ENCODE measurements around the gene ACTL8. TPM values are rescaled to one million over a fixed set of nuclear protein-coding genes. Genes with fewer than 3 reads are reported as not detected.

ACTL8 gene
- polyA plus RNA-seq, 1 donor (not counting 4 experiments of a cell fraction or from before 2014, with no cell fraction given): not detected

DNA sequence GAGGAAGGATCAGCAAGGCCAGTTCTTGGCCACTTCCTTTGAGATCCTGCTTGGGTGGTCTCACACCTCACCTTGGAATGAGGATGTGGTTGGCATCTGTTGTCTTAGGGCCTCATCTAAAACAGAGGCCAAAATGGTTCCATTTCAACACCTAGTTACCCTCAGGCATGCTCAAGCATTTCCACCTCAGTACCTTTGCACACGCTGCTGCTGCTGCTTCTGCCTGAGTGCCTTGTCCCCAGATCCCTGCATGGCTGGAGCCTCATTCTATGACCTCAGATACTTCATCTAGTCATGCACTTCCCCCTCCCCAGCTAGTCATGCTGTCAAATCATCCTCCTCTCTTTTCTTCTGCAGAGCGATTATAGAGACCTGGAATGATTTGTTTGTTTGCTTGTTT, 86.8 kb downstream of the ACTL8 start:
- Histone ChIP-seq H3K4me2 (ENCODE audit: control insufficient read depth, extremely low read depth, insufficient read depth, low read depth, low read length) (no peak overlapping the region), H3K9me3 (ENCODE audit: control insufficient read depth, low read depth, low read length) (no peaks in the 10 kb centered on the region), H4K20me1 (ENCODE audit: control insufficient read depth, extremely low read depth, insufficient read depth, low read length) (no peaks in the 10 kb centered on the region), H3K9ac (ENCODE audit: control insufficient read depth, extremely low read depth, insufficient read depth, low read length) (no peak overlapping the region), H3K4me1 (ENCODE audit: control insufficient read depth, extremely low read depth, insufficient read depth, low read length) (no peaks in the 10 kb centered on the region), H3K79me2 (ENCODE audit: control insufficient read depth, insufficient read depth, low read length) (no peaks in the 10 kb centered on the region), H2AFZ (ENCODE audit: control insufficient read depth, low read length) (no peak overlapping the region), H3K27ac (ENCODE audit: control insufficient read depth, insufficient read depth, low read length) (no peak overlapping the region), H3K9me1 (ENCODE audit: control insufficient read depth, extremely low read depth, insufficient read depth, low read length) (no peaks in the 10 kb centered on the region), H3K36me3 (ENCODE audit: control insufficient read depth in 2 of 2, extremely low read depth in 1 of 2, insufficient read depth in 2 of 2, low read length in 2 of 2) (no peaks in the 10 kb centered on the region), H3K4me3 (ENCODE audit: control insufficient read depth in 2 of 3, extremely low read depth in 1 of 3, insufficient read depth in 2 of 3, low read depth in 1 of 3, low read length in 3 of 3) (no peak overlapping the region), H3K27me3 (ENCODE audit: control insufficient read depth, extremely low read depth, insufficient read depth, low read length) (no peaks in the 10 kb centered on the region)
- dilution Hi-C loops (cut with MboI; ENCODE audit: extremely low pct_ligation_motif_present, low sequenced_read_pairs): no loop called here
- no peak for TF ChIP-seq EZH2 (IDR thresholded peaks at IDR 0.05; ENCODE audit: low read length)
- TF ChIP-seq, protein P1, sequence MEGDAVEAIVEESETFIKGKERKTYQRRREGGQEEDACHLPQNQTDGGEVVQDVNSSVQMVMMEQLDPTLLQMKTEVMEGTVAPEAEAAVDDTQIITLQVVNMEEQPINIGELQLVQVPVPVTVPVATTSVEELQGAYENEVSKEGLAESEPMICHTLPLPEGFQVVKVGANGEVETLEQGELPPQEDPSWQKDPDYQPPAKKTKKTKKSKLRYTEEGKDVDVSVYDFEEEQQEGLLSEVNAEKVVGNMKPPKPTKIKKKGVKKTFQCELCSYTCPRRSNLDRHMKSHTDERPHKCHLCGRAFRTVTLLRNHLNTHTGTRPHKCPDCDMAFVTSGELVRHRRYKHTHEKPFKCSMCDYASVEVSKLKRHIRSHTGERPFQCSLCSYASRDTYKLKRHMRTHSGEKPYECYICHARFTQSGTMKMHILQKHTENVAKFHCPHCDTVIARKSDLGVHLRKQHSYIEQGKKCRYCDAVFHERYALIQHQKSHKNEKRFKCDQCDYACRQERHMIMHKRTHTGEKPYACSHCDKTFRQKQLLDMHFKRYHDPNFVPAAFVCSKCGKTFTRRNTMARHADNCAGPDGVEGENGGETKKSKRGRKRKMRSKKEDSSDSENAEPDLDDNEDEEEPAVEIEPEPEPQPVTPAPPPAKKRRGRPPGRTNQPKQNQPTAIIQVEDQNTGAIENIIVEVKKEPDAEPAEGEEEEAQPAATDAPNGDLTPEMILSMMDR (optimal IDR thresholded peaks at IDR 0.05 in 1 of 3, IDR thresholded peaks at IDR 0.05 in 1 of 3, conservative IDR thresholded peaks at IDR 0.05 in 1 of 3; ENCODE audit: extremely low read depth in 1 of 3, insufficient read depth in 2 of 3, low read length in 3 of 3): no peak
- DNase-seq (ENCODE audit: low read depth, low spot score): no peak
- no peak for FAIRE-seq

DNA sequence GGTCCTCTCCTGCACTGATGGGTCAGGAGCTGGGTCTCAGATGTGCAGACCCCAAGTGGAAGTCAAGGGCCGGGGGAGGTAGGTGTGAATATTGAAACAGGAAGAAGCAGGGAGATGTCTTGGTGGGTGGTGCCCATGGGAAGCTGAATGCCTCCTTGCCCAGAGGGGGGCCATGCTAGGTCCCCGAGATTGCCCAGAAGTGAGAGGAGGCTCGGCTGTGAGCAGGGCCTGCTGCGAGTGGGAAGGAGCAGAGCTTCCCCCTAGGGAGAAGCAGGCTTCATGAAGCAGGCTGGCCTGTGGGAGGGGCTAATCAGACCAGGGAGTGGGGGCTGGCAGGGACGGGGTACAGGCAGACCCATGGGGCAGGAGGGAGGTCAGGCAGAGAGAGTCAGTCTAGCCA, 87.6 kb downstream of the ACTL8 start:
- TF ChIP-seq EZH2 (IDR thresholded peaks at IDR 0.05; ENCODE audit: low read length): no peak
- TF ChIP-seq, protein P1 (optimal IDR thresholded peaks at IDR 0.05 in 1 of 3, IDR thresholded peaks at IDR 0.05 in 1 of 3, conservative IDR thresholded peaks at IDR 0.05 in 1 of 3; ENCODE audit: extremely low read depth in 1 of 3, insufficient read depth in 2 of 3, low read length in 3 of 3): no peak
- dilution Hi-C loops (cut with MboI; ENCODE audit: extremely low pct_ligation_motif_present, low sequenced_read_pairs): no loop called here
- H3K79me2 ChIP-seq (ENCODE audit: control insufficient read depth, insufficient read depth, low read length): no peaks in the 10 kb centered on the region
- H3K9ac ChIP-seq (ENCODE audit: control insufficient read depth, extremely low read depth, insufficient read depth, low read length): no peak overlapping the region
- H3K27me3 ChIP-seq (ENCODE audit: control insufficient read depth, extremely low read depth, insufficient read depth, low read length): no peaks in the 10 kb centered on the region
- no peak overlapping the region for H3K4me3 ChIP-seq (ENCODE audit: control insufficient read depth in 2 of 3, extremely low read depth in 1 of 3, insufficient read depth in 2 of 3, low read depth in 1 of 3, low read length in 3 of 3)
- no peak overlapping the region for H3K4me2 ChIP-seq (ENCODE audit: control insufficient read depth, extremely low read depth, insufficient read depth, low read depth, low read length)
- H4K20me1 ChIP-seq (ENCODE audit: control insufficient read depth, extremely low read depth, insufficient read depth, low read length): no peaks in the 10 kb centered on the region
- DNase-seq (ENCODE audit: low read depth, low spot score): no peak
- no peak overlapping the region for H2AFZ ChIP-seq (ENCODE audit: control insufficient read depth, low read length)
- H3K9me3 ChIP-seq (ENCODE audit: control insufficient read depth, low read depth, low read length): no peaks in the 10 kb centered on the region
- no peak for FAIRE-seq
- H3K36me3 ChIP-seq (ENCODE audit: control insufficient read depth in 2 of 2, extremely low read depth in 1 of 2, insufficient read depth in 2 of 2, low read length in 2 of 2): no peaks in the 10 kb centered on the region
- no peak overlapping the region for H3K27ac ChIP-seq (ENCODE audit: control insufficient read depth, insufficient read depth, low read length)
- H3K9me1 ChIP-seq (ENCODE audit: control insufficient read depth, extremely low read depth, insufficient read depth, low read length): no peaks in the 10 kb centered on the region
- H3K4me1 ChIP-seq (ENCODE audit: control insufficient read depth, extremely low read depth, insufficient read depth, low read length): no peaks in the 10 kb centered on the region

Measured in keratinocyte (primary cell).